Peyer's patch (tissue), 4 donors: Measurements from ENCODE around the gene GNG5.
"Not testable (repeated sequence)": the region's sequence is repeated elsewhere in the genome, so short reads cannot be mapped to it uniquely, and the experiment has no call there.

Experiments used
- POLR2A ChIP-seq, 2 donors: fragments of 450-650 bp; IDR thresholded peaks; one replicate each; pipeline ENCODE4 v1.5.1; 2017; ENCODE audit warnings: antibody characterized with exemption in 2 of 2, mild to moderate bottlenecking in 2 of 2, moderate library complexity in 2 of 2
- TF ChIP-seq, protein P1 (sequence below), 6 experiments: fragments of 450-650 bp in 4 of 6; fragments of 200-600 bp in 2 of 6; sonication (generic) in 1 of 6; IDR thresholded peaks; one replicate each; pipeline ENCODE4 v1.5.1; 2017 to 2019; ENCODE audit warnings: antibody characterized with exemption in 6 of 6, mild to moderate bottlenecking in 3 of 6, moderate library complexity in 1 of 6

DNA sequence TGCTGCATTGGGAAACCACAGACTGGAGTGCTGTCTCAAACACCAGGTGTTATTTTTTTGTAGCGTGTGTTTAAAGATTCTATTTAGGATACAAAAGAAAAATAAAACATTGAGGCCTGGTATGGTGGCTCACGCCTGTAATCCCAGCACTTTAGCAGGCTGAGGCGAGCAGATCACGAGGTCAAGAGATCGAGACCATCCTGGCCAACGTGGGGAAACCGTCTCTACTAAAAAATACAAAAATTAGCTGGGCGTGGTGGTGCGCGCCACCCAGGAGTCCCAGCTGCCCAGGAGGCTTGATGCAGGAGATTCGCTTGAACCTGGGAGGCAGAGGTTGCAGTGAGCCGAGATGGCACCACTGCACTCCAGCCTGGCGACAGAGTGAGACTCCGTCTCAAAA is 1.5 kb upstream of the GNG5 start:
- TF ChIP-seq, protein P1, sequence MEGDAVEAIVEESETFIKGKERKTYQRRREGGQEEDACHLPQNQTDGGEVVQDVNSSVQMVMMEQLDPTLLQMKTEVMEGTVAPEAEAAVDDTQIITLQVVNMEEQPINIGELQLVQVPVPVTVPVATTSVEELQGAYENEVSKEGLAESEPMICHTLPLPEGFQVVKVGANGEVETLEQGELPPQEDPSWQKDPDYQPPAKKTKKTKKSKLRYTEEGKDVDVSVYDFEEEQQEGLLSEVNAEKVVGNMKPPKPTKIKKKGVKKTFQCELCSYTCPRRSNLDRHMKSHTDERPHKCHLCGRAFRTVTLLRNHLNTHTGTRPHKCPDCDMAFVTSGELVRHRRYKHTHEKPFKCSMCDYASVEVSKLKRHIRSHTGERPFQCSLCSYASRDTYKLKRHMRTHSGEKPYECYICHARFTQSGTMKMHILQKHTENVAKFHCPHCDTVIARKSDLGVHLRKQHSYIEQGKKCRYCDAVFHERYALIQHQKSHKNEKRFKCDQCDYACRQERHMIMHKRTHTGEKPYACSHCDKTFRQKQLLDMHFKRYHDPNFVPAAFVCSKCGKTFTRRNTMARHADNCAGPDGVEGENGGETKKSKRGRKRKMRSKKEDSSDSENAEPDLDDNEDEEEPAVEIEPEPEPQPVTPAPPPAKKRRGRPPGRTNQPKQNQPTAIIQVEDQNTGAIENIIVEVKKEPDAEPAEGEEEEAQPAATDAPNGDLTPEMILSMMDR (IDR thresholded peaks at IDR 0.05): not testable (repeated sequence)
- not testable (repeated sequence) for TF ChIP-seq POLR2A (IDR thresholded peaks at IDR 0.05)
